Common myeloid progenitor, CD34-positive (primary cell): Measurements from ENCODE around the gene GRIK5.
"Not testable (repeated sequence)": the region's sequence is repeated elsewhere in the genome, so short reads cannot be mapped to it uniquely, and the experiment has no call there.

Experiments used
- CTCF ChIA-PET: fragments of 350-600 bp; sonication (Branson Sonifier 250); formaldehyde crosslinking; loops from one replicate; lab custom pipeline; 2021; ENCODE audit warnings: antibody characterized with exemption; lab: Charles Lee
- POLR2A ChIA-PET: fragments of 350-600 bp; sonication (Branson Sonifier 250); formaldehyde crosslinking; loops from one replicate; lab custom pipeline; 2021; ENCODE audit warnings: antibody characterized with exemption; lab: Charles Lee
- DNase-seq, 3 donors: peaks; one replicate each; pipeline versions ENCODE4 v3.0.0 to v3.0.0-alpha.2; 2013
- H3K27ac ChIP-seq, 2 experiments: 1 replicate in 1 of 2; 2 replicates in 1 of 2; pipeline ENCODE4 v1.7.0; 2013; ENCODE audit warnings: inconsistent platforms in 2 of 2, low read length in 2 of 2, mild to moderate bottlenecking in 2 of 2, low read depth in 1 of 2, moderate library complexity in 1 of 2; ENCODE audit not compliant: severe bottlenecking in 2 of 2, insufficient read depth in 1 of 2, poor library complexity in 1 of 2
- H3K27me3 ChIP-seq, 5 experiments: replicated peaks in 2 of 5; 1 replicate in 3 of 5; 2 replicates in 2 of 5; pipeline versions ENCODE4 v1.6.1 to v1.7.0; 2013; ENCODE audit warnings: low read length in 4 of 5, mild to moderate bottlenecking in 2 of 5, moderate library complexity in 2 of 5, inconsistent platforms in 1 of 5; ENCODE audit not compliant: insufficient read depth in 5 of 5, control insufficient read depth in 4 of 5
- H3K36me3 ChIP-seq, 4 experiments: 1 replicate in 2 of 4; 2 replicates in 2 of 4; pipeline versions ENCODE4 v1.6.1 to v1.7.0; 2013; ENCODE audit warnings: low read length in 3 of 4, control low read depth in 1 of 4, mild to moderate bottlenecking in 1 of 4; ENCODE audit not compliant: control insufficient read depth in 4 of 4, insufficient read depth in 4 of 4
- H3K4me1 ChIP-seq, 4 experiments: 1 replicate in 3 of 4; 2 replicates in 1 of 4; pipeline versions ENCODE4 v1.6.1 to v1.7.1; 2013; ENCODE audit warnings: low read length in 3 of 4, mild to moderate bottlenecking in 3 of 4, control low read depth in 1 of 4, inconsistent platforms in 1 of 4, moderate library complexity in 1 of 4; ENCODE audit not compliant: control insufficient read depth in 4 of 4, insufficient read depth in 4 of 4; ENCODE audit errors: control extremely low read depth in 1 of 4
- H3K4me3 ChIP-seq, 7 experiments: 1 replicate in 4 of 7; 2 replicates in 3 of 7; pipeline versions ENCODE4 v1.5.1 to v1.7.0; 2013; ENCODE audit warnings: mild to moderate bottlenecking in 7 of 7, low read length in 6 of 7, moderate library complexity in 6 of 7, inconsistent platforms in 2 of 7, low read depth in 2 of 7, control low read depth in 1 of 7; ENCODE audit not compliant: insufficient read depth in 4 of 7, control insufficient read depth in 1 of 7; ENCODE audit errors: extremely low read depth in 1 of 7
- H3K9me3 ChIP-seq, 5 experiments: 1 replicate in 4 of 5; 2 replicates in 1 of 5; pipeline versions ENCODE4 v1.6.1 to v1.7.1; 2013; ENCODE audit warnings: low read length in 4 of 5, mild to moderate bottlenecking in 2 of 5, inconsistent platforms in 1 of 5, low read depth in 1 of 5, moderate library complexity in 1 of 5; ENCODE audit not compliant: control insufficient read depth in 4 of 5, insufficient read depth in 2 of 5; ENCODE audit errors: control extremely low read depth in 1 of 5
- WGBS: methylation state at CpG from one replicate; pipeline ENCODE4 v1.1.5; 2013; ENCODE audit not compliant: insufficient coverage; 5-methylcytosine and 5-hydroxymethylcytosine counted together

The GRIK5 gene

DNA sequence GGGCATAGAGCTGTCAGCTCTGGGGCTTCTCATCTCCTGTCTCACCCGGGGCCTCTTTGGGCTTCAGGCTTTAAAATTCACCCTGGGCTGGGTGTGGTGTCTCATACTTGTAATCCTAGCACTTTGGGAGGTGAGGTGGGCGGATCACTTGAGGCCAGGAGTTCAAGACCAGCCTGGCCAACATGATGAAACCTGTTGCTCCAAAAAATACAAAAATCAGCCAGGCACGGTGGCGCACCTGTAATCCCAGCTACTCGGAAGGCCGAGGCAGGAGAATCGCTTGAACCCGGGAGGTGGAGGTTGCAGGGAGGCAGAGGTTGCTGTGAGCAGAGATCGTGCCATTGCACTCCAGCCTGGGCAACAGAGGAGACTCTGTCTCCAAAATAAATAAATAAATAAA, 29.5 kb downstream of the GRIK5 start:
- H3K27me3 ChIP-seq, H3K27ac ChIP-seq, DNase-seq, H3K9me3 ChIP-seq, H3K4me3 ChIP-seq, H3K4me1 ChIP-seq, POLR2A ChIA-PET: not testable (repeated sequence)
- H3K36me3 ChIP-seq = peaks cover 7 to 71% (median 38%) of the 10 kb centered on the region in 4 experiments
- CTCF ChIA-PET = interaction anchor here (4.2 kb wide), 1 partner anchor 11 kb away, joined by 17 read pairs; no protein-coding TSS in a partner anchor
- WGBS = 100% methylated on average over 8 of the region's 9 CpGs

DNA sequence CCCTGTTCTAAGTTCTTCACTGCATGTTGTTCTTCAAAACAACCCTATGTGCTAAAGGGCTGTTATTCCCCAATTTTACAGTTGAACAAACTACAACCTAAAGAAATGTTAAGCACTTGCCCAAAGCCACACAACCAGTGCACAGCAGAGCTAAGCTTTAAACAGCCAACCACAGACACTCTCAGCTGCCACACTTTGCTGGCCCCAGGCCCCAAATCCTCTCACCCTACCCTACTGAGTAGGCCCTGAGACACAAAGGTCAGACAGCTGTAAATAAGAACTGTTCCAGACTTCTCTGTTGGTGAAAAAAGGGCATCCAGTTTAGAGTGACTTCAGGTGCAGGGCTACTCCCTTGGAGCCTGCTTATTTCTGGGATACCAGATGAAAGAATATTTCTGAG, 30.0 kb downstream of the GRIK5 start:
- POLR2A ChIA-PET = interaction anchor here (0.6 kb wide), 1 partner anchor 373 kb away, joined by 3 read pairs; no protein-coding TSS in a partner anchor
- no peaks in the 10 kb centered on the region for H3K9me3 ChIP-seq
- H3K27ac ChIP-seq = no peak overlapping the region
- CTCF ChIA-PET = interaction anchor here (4.2 kb wide), 1 partner anchor 11 kb away, joined by 17 read pairs; no protein-coding TSS in a partner anchor
- no peak for DNase-seq
- H3K4me3 ChIP-seq = no peak overlapping the region
- no peaks in the 10 kb centered on the region for H3K4me1 ChIP-seq
- H3K36me3 ChIP-seq = peaks cover 7 to 67% (median 34%) of the 10 kb centered on the region in 4 experiments
- no peaks in the 10 kb centered on the region for H3K27me3 ChIP-seq

DNA sequence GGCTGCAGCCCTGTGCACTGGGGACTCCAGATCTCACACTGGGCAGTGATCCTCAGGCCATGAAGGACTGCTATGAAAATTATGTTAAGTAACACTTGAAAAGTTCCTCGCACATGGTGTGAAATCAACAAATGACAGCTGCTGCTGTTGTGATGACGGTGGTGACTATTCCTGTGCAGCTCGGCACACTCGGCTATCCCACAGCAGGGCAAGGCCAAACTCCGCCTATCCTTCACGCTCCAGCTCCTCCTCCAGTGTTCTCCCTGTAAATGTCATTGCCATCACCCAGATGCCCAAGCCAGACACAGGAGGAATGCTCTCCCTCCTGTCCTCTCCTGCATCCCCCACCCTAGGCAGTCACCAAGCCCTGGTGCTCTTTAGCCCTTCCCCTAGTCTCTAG, 31.3 kb downstream of the GRIK5 start:
- no peaks in the 10 kb centered on the region for H3K27me3 ChIP-seq
- CTCF ChIA-PET = interaction anchor here (0.7 to 4.2 kb wide), 4 partner anchors 10 to 39 kb away, joined by 3 to 17 read pairs (median 4); no protein-coding TSS in a partner anchor
- no peak overlapping the region for H3K27ac ChIP-seq
- no peaks in the 10 kb centered on the region for H3K4me1 ChIP-seq
- no peak overlapping the region for H3K4me3 ChIP-seq
- H3K9me3 ChIP-seq = no peaks in the 10 kb centered on the region
- peaks cover 7 to 59% (median 32%) of the 10 kb centered on the region in 4 experiments for H3K36me3 ChIP-seq
- DNase-seq = no peak
- 100% methylated on average over 6 of the region's 6 CpGs for WGBS
- POLR2A ChIA-PET = interaction anchor here (0.6 kb wide), 1 partner anchor 53 kb away, joined by 3 read pairs; no protein-coding TSS in a partner anchor

DNA sequence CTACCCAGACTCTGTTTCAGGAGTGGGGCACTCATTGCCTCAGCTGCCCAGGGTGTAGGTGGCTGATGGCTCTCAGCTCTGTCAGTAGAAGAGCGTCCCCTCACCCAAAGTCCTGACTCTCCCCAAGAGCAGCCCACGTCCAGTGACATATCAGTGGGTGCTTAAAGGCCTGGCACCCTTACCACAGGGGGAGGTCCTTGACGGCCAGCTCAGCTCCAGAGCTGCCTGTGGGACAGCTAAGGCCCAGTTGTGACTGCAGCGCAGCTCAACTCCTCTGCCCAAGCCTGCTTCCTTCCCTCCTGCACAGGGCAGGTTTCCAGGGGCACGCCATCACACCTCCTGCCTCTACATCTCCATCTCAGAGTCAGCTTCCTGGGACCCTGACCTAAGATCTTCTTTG, 32.4 kb downstream of the GRIK5 start:
- Histone ChIP-seq H3K9me3 (no peaks in the 10 kb centered on the region), H3K27me3 (no peaks in the 10 kb centered on the region), H3K27ac (no peak overlapping the region), H3K36me3 (peaks cover 7 to 58% (median 31%) of the 10 kb centered on the region in 4 experiments), H3K4me1 (no peaks in the 10 kb centered on the region), H3K4me3 (no peak overlapping the region)
- ChIA-PET CTCF (interaction anchor here (1.1 to 4.2 kb wide), 5 partner anchors 9 to 171 kb away, joined by 3 to 17 read pairs (median 4); no protein-coding TSS in a partner anchor), POLR2A (no interaction called here)
- DNase-seq = no peak
- 94% methylated on average over 5 of the region's 5 CpGs for WGBS

- WGBS = 73% methylated on average over 10 of the region's 17 CpGs
- not testable (repeated sequence) for H3K4me1 ChIP-seq
These were observed 35.2 kb downstream of the GRIK5 start for GRCh38 chr19:42034640-42035391.

GRCh38 chr19:42033413-42033812, 36.6 kb downstream of the GRIK5 start:
- WGBS = 88% methylated on average over 2 of the region's 5 CpGs
- POLR2A ChIA-PET = no interaction called here

More at GRCh38 chr19:42034640-42035391, 35.2 kb downstream of the GRIK5 start:
- H3K4me3 ChIP-seq, H3K9me3 ChIP-seq, H3K27me3 ChIP-seq, H3K27ac ChIP-seq: not testable (repeated sequence)
- ChIA-PET CTCF (interaction anchor here (0.6 to 1.4 kb wide), 6 partner anchors 11 to 24 kb away, joined by 3 to 5 read pairs (median 4); no protein-coding TSS in a partner anchor), POLR2A (interaction anchor here (0.6 kb wide), 1 partner anchor 11 kb away, joined by 3 read pairs; no protein-coding TSS in a partner anchor)
- peak; percentile 74 to 86 (median 84) for DNase-seq
- H3K36me3 ChIP-seq = peaks cover 7 to 47% (median 21%) of the 10 kb centered on the region in 4 experiments

DNA sequence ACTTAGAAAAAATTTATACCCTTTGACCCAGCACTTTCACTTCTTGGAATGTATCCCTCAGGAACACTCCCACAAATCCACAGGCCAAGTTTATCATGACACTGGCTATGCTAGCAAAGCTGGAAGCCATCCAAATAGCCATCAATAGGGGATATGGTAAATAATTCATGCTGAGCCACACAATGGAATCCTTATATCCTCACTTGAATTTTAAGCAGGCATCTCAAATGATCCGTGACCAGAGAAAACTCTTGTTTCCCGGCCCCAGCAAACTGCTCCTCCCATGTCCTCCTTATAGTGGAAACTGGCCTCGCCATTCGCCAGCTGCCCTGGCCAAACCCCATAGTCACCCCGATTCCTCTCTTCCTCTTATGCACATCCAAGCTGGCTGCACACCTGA, 37.6 kb downstream of the GRIK5 start:
- ChIA-PET POLR2A (no interaction called here), CTCF (interaction anchor here (1.1 kb wide), 1 partner anchor 12 kb away, joined by 3 read pairs; no protein-coding TSS in a partner anchor)
- 100% methylated on average over 5 of the region's 5 CpGs for whole genome bisulfite sequencing
- H3K4me3 ChIP-seq = no peak overlapping the region
- H3K4me1 ChIP-seq = no peaks in the 10 kb centered on the region
- no peak overlapping the region for H3K27ac ChIP-seq
- H3K27me3 ChIP-seq = no peaks in the 10 kb centered on the region
- no peak for DNase-seq
- peaks cover 3 to 29% (median 11%) of the 10 kb centered on the region in 4 experiments for H3K36me3 ChIP-seq
- H3K9me3 ChIP-seq = no peaks in the 10 kb centered on the region

More at GRCh38 chr19:42033413-42033812, 36.6 kb downstream of the GRIK5 start:
- peaks cover 4 to 37% (median 19%) of the 10 kb centered on the region in 4 experiments for H3K36me3 ChIP-seq
- no peak for DNase-seq
- no peaks in the 10 kb centered on the region for H3K9me3 ChIP-seq
- H3K4me1 ChIP-seq = no peaks in the 10 kb centered on the region
- no peaks in the 10 kb centered on the region for H3K27me3 ChIP-seq
- CTCF ChIA-PET = interaction anchor here (0.7 kb wide), 2 partner anchors 12 to 174 kb away, joined by 3 read pairs; no protein-coding TSS in a partner anchor
- no peak overlapping the region for H3K4me3 ChIP-seq
- no peak overlapping the region for H3K27ac ChIP-seq
